Measurements from ENCODE around the gene TMED3. TPM values are rescaled to one million over a fixed set of nuclear protein-coding genes. Genes with fewer than 3 reads are reported as not detected.

TMED3 gene
- total and polyA plus RNA-seq, 2 experiments from 2014 or later: 178 to 204 TPM

GRCh38 chr15:79265987-79266579, 44.8 kb upstream of the TMED3 start:
- H3K9me3 ChIP-seq (ENCODE audit: low read depth): no peaks in the 10 kb centered on the region
- no peak overlapping the region for H3K4me2 ChIP-seq
- no peaks in the 10 kb centered on the region for H3K9me2 ChIP-seq (replicated peaks; ENCODE audit: insufficient read depth)
- H3K79me2 ChIP-seq: no peaks in the 10 kb centered on the region
- WGBS (ENCODE audit: low lambda C conversion rate, missing lambda C conversion rate): 92% methylated on average over 3 of the region's 3 CpGs
- H3K27me3 ChIP-seq: peaks cover 25% of the 10 kb centered on the region
- no peak overlapping the region for H2AFZ ChIP-seq
- no peaks in the 10 kb centered on the region for H3K4me1 ChIP-seq (ENCODE audit: insufficient read depth)
- no peak overlapping the region for H3K27ac ChIP-seq
- H3K36me3 ChIP-seq (replicated peaks; ENCODE audit: insufficient read depth, low read depth): no peaks in the 10 kb centered on the region
- H4K20me1 ChIP-seq (ENCODE audit: insufficient read depth, poor library complexity, severe bottlenecking): no peaks in the 10 kb centered on the region
- H3K4me3 ChIP-seq: no peak overlapping the region
- no peak for DNase-seq (ENCODE audit: low spot score)
- no peak for TF ChIP-seq CTCF (IDR thresholded peaks at IDR 0.05; ENCODE audit: poor library complexity)
- TF ChIP-seq EZH2phosphoT487 (IDR thresholded peaks at IDR 0.05; ENCODE audit: low read depth, severe bottlenecking, unreplicated experiment): no peak
- no peak for TF ChIP-seq EZH2 (IDR thresholded peaks at IDR 0.05; ENCODE audit: borderline replicate concordance)

GRCh38 chr15:79282371-79283251, 28.3 kb upstream of the TMED3 start, which contains the start of gene ANKRD34C:
Gene ANKRD34C (plus strand): TSS chr15:79282722. CDS start chr15:79293285, 10,563 bp downstream.
- H3K9me3 ChIP-seq (ENCODE audit: low read depth): no peaks in the 10 kb centered on the region
- no peak within 1 kb of the TSS for H3K27ac ChIP-seq
- no peak within 1 kb of the TSS for H3K4me3 ChIP-seq
- H3K9me2 ChIP-seq (replicated peaks; ENCODE audit: insufficient read depth): no peaks in the 10 kb centered on the region
- WGBS (ENCODE audit: low lambda C conversion rate, missing lambda C conversion rate): 14% methylated on average over 51 of the region's 56 CpGs
- no peaks in the 10 kb centered on the region for H3K4me1 ChIP-seq (ENCODE audit: insufficient read depth)
- DNase-seq (ENCODE audit: low spot score): no peak
- no peaks in the 10 kb centered on the region for H3K79me2 ChIP-seq
- peak within 1 kb of the TSS; percentile 74 for H3K4me2 ChIP-seq
- no peak within 1 kb of the TSS for H2AFZ ChIP-seq
- no peaks in the 10 kb centered on the region for H4K20me1 ChIP-seq (ENCODE audit: insufficient read depth, poor library complexity, severe bottlenecking)
- peaks cover 88% of the 10 kb centered on the region for H3K27me3 ChIP-seq
- TF ChIP-seq EZH2 (IDR thresholded peaks at IDR 0.05; ENCODE audit: borderline replicate concordance): peak; percentile 79
- no peak for TF ChIP-seq CTCF (IDR thresholded peaks at IDR 0.05; ENCODE audit: poor library complexity)
- no peak for TF ChIP-seq EZH2phosphoT487 (IDR thresholded peaks at IDR 0.05; ENCODE audit: low read depth, severe bottlenecking, unreplicated experiment)
- H3K36me3 ChIP-seq (replicated peaks; ENCODE audit: insufficient read depth, low read depth): no peaks in the 10 kb centered on the region

- no peak overlapping the region for H3K27ac ChIP-seq
- H3K4me3 ChIP-seq: no peak overlapping the region
- H3K36me3 ChIP-seq (replicated peaks; ENCODE audit: insufficient read depth, low read depth): no peaks in the 10 kb centered on the region
- peak; percentile 80 for DNase-seq (ENCODE audit: low spot score)
- peak overlapping the region; percentile 74 for H3K4me2 ChIP-seq
- H3K4me1 ChIP-seq (ENCODE audit: insufficient read depth): no peaks in the 10 kb centered on the region
- no peaks in the 10 kb centered on the region for H3K79me2 ChIP-seq
- no peaks in the 10 kb centered on the region for H4K20me1 ChIP-seq (ENCODE audit: insufficient read depth, poor library complexity, severe bottlenecking)
- WGBS (ENCODE audit: low lambda C conversion rate, missing lambda C conversion rate): 16% methylated on average over 46 of the region's 46 CpGs
- H3K9me2 ChIP-seq (replicated peaks; ENCODE audit: insufficient read depth): no peaks in the 10 kb centered on the region
- H2AFZ ChIP-seq: no peak overlapping the region
- no peaks in the 10 kb centered on the region for H3K9me3 ChIP-seq (ENCODE audit: low read depth)
- H3K27me3 ChIP-seq: peaks cover 94% of the 10 kb centered on the region
- TF ChIP-seq EZH2 (IDR thresholded peaks at IDR 0.05; ENCODE audit: borderline replicate concordance): no peak
- TF ChIP-seq CTCF (IDR thresholded peaks at IDR 0.05; ENCODE audit: poor library complexity): no peak
- TF ChIP-seq EZH2phosphoT487 (IDR thresholded peaks at IDR 0.05; ENCODE audit: low read depth, severe bottlenecking, unreplicated experiment): no peak
Observed at GRCh38 chr15:79283252-79284048, 27.5 kb upstream of the TMED3 start.

All from hepatocyte (in vitro differentiated cells).